HK-2 (cell line): ENCODE results near the gene OOEP.

Experiments used
- DNase-seq: peaks from one replicate; pipeline ENCODE4 v3.0.0-alpha.2; 2018; ENCODE audit not compliant: unreplicated experiment

Gene OOEP

GRCh38 chr6:73364549-73364948 lies 5.1 kb downstream of the OOEP start:
- DNase-seq = no peak

- no peak for DNase-seq
These were observed 5.6 kb downstream of the OOEP start for GRCh38 chr6:73364121-73364520.

- DNase-seq = no peak
These were observed 6.2 kb downstream of the OOEP start for GRCh38 chr6:73363537-73363875.

- DNase-seq = no peak
These were observed 6.7 kb downstream of the OOEP start for GRCh38 chr6:73362869-73363536.

GRCh38 chr6:73362358-73362757 lies 7.3 kb downstream of the OOEP start, which contains the start of gene KHDC3L:
KHDC3L (plus strand) TSS chr6:73362658; CDS start chr6:73362730, 72 bp downstream.
- DNase-seq = no peak

- no peak for DNase-seq
These were observed 15.8 kb downstream of the OOEP start, which contains the start of gene DPPA5 for GRCh38 chr6:73353636-73354593. DPPA5 (minus strand) TSS chr6:73354276; CDS start chr6:73354225, 51 bp downstream.

GRCh38 chr6:73349311-73349710 lies 20.4 kb downstream of the OOEP start:
- DNase-seq = no peak

- DNase-seq = no peak
These were observed 21.0 kb downstream of the OOEP start for GRCh38 chr6:73348550-73349204.

- DNase-seq = no peak
These were observed 26.5 kb downstream of the OOEP start for GRCh38 chr6:73343164-73343563.

GRCh38 chr6:73342174-73342573 lies 27.5 kb downstream of the OOEP start:
- no peak for DNase-seq

GRCh38 chr6:73341335-73341734 lies 28.4 kb downstream of the OOEP start:
- no peak for DNase-seq

- no peak for DNase-seq
These were observed 29.6 kb downstream of the OOEP start for GRCh38 chr6:73340048-73340447.

GRCh38 chr6:73339340-73339739 lies 30.4 kb downstream of the OOEP start:
- DNase-seq = peak; percentile 11

- no peak for DNase-seq
These were observed 40.5 kb downstream of the OOEP start for GRCh38 chr6:73329201-73329600.

GRCh38 chr6:73328790-73329189 lies 40.9 kb downstream of the OOEP start:
- no peak for DNase-seq

- DNase-seq = peak; percentile 46
These were observed 44.0 kb downstream of the OOEP start for GRCh38 chr6:73325656-73326055.

GRCh38 chr6:73323323-73323722 lies 46.4 kb downstream of the OOEP start:
- DNase-seq = no peak
